AG04450 (cell line): ENCODE measurements around the gene ITIH2. TPM values are rescaled to one million over a fixed set of nuclear protein-coding genes. Genes with fewer than 3 reads are reported as not detected.

Experiments used
- CTCF ChIA-PET: fragments of 300-600, 350-600 bp; formaldehyde crosslinking; extraction: SDS; loops from one replicate; lab custom pipeline; 2022; ENCODE audit warnings: antibody characterized with exemption, inconsistent platforms; lab: Charles Lee
- POLR2A ChIA-PET: fragments of 350-600 bp; formaldehyde crosslinking; extraction: SDS; loops from one replicate; lab custom pipeline; 2021; ENCODE audit warnings: antibody characterized with exemption, inconsistent platforms; lab: Yijun Ruan, JAX
- DNase-seq: peaks from one replicate; pipeline ENCODE4 v3.0.0-alpha.2; 2011; ENCODE audit warnings: low read depth, low spot score
- H3K27ac ChIP-seq: one replicate; pipeline ENCODE4 v1.5.1; 2012; ENCODE audit warnings: low read depth, low read length, control low read depth
- H3K27me3 ChIP-seq: one replicate; pipeline ENCODE4 v1.6.0; 2012; ENCODE audit warnings: low read length; ENCODE audit not compliant: control insufficient read depth, insufficient read depth
- H3K4me3 ChIP-seq: 2 replicates; pipeline ENCODE4 v1.5.1; 2011; ENCODE audit warnings: mild to moderate bottlenecking, low read depth, low read length, control low read depth
- H3K9me3 ChIP-seq: 2 replicates; pipeline ENCODE4 v1.5.1; 2012; ENCODE audit warnings: low read length; ENCODE audit not compliant: control insufficient read depth, insufficient read depth
- polyA plus RNA-seq: library from polyadenylated mRNA; depleted of rRNA; stranded (reverse); fragments of >200 nt; gene quantifications from 2 replicates; pipeline ENCODE4 v1.2.3, GENCODE V29; 2011
- TF ChIP-seq, protein P1 (sequence below): IDR thresholded peaks from 2 replicates; pipeline ENCODE4 v1.5.1; 2011; ENCODE audit warnings: low read depth, low read length, control low read depth, inconsistent platforms

The ITIH2 gene
- polyA plus RNA-seq, 1 experiment, result not detected

DNA sequence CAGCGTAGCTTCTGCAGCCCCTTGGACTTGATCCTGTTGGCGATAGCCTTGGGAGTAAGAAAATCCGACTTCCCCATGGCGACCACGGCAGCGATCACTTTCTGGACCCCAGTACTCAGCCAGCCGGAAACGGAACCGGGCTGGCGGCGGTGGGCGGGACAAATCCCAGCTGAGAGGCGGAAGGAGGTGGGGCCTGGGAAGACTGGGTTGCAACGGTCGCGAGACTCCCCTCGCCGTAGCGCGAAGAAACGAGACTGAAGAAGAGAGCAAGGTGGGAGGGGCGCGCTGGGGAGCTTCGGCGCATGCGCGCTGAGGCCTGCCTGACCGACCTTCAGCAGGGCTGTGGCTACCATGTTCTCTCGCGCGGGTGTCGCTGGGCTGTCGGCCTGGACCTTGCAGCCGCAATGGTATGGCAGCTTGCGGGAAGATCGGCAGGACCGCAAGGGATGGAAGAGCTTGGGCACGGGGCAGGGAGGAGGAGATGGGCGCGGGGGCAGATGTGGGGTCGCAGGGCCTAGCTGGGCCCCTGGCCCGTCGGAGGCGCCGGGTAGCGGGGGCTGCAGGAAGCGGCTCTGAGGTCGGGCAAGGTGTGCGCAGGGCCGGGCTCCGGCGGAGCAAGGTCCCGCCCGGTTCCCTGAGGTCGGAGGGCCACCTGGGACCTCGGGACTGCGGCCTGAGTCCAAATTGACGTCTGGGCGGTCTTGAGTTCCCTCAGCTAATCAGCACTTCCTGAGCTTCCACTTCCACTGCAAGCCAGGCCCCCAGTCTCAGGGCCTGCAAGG, 84.9 kb downstream of the ITIH2 start, which contains the start of the genes ATP5F1C and KIN:
ATP5F1C (plus strand) TSS at position 321 of the 782 bp plus-strand sequence; CDS start at position 352, 31 bp downstream.
KIN (minus strand) TSS at position 137 of the 782 bp plus-strand sequence; CDS start at position 77, 60 bp downstream.
- peak within 1 kb of the TSS; percentile 98 for H3K4me3 ChIP-seq
- H3K27me3 ChIP-seq, result no peaks in the 10 kb centered on the region
- TF ChIP-seq, protein P1, sequence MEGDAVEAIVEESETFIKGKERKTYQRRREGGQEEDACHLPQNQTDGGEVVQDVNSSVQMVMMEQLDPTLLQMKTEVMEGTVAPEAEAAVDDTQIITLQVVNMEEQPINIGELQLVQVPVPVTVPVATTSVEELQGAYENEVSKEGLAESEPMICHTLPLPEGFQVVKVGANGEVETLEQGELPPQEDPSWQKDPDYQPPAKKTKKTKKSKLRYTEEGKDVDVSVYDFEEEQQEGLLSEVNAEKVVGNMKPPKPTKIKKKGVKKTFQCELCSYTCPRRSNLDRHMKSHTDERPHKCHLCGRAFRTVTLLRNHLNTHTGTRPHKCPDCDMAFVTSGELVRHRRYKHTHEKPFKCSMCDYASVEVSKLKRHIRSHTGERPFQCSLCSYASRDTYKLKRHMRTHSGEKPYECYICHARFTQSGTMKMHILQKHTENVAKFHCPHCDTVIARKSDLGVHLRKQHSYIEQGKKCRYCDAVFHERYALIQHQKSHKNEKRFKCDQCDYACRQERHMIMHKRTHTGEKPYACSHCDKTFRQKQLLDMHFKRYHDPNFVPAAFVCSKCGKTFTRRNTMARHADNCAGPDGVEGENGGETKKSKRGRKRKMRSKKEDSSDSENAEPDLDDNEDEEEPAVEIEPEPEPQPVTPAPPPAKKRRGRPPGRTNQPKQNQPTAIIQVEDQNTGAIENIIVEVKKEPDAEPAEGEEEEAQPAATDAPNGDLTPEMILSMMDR, result no peak
- peak; percentile 91 for DNase-seq
- CTCF ChIA-PET, result no interaction called here
- H3K9me3 ChIP-seq, result peaks cover 4% of the 10 kb centered on the region; the same call in 1 of the 2 replicates
- POLR2A ChIA-PET, result interaction anchor here (0.5 to 1.9 kb wide), 9 partner anchors 10 to 86 kb away, joined by 3 to 15 read pairs (median 9); partner anchors contain the start of gene TAF3
- peak within 1 kb of the TSS; percentile 47 for H3K27ac ChIP-seq

DNA sequence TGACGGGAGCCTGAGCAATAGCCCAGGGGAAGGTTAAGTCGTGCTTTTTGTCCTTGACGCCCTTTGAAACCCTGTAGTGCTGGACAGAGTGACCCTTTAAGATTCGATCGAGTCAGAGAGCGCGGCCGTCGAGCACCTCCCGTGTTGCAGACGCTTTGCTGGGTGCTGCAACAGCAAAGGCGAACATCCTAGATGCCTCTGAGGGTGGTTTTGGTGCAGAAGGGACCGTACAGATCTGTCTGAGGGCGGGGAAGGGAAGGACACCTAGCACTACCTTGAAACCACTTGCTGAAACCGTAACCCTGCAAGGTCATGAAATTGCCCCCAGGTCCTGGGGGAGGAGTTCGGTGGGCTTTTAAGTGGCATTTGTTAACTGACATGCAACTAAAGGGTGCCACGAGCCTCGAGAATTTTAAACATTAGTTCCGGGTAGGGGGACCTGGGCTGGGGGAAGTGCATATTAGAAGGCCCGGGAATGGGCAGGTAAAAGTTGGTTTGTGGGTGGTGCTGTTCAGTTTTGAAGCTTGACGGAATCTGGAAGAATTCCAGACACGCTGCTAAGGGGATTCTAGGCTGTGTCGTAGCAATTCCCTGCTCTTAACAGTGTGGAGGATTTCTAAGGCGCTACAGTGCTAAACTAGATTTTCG, 85.6 kb downstream of the ITIH2 start:
- H3K9me3 ChIP-seq, result peaks cover 4% of the 10 kb centered on the region; the same call in 1 of the 2 replicates
- TF ChIP-seq, protein P1, result no peak
- CTCF ChIA-PET, result no interaction called here
- POLR2A ChIA-PET, result interaction anchor here (0.5 to 1.9 kb wide), 8 partner anchors 9 to 87 kb away, joined by 3 to 15 read pairs (median 9); partner anchors contain the start of gene TAF3
- no peaks in the 10 kb centered on the region for H3K27me3 ChIP-seq
- H3K4me3 ChIP-seq, result peak overlapping the region; percentile 98
- DNase-seq, result no peak
- peak overlapping the region; percentile 31 for H3K27ac ChIP-seq

- TF ChIP-seq, protein P1, result no peak
- Histone ChIP-seq H3K27ac (no peak overlapping the region), H3K27me3 (no peaks in the 10 kb centered on the region), H3K9me3 (peaks cover 4% of the 10 kb centered on the region; the same call in 1 of the 2 replicates), H3K4me3 (peak overlapping the region; percentile 98)
- no peak for DNase-seq
- ChIA-PET POLR2A (no interaction called here), CTCF (no interaction called here)
Measured at GRCh38 chr10:7789390-7789789, 86.3 kb downstream of the ITIH2 start.

GRCh38 chr10:7792541-7792940, 89.4 kb downstream of the ITIH2 start:
- no peak overlapping the region for H3K4me3 ChIP-seq
- H3K27ac ChIP-seq, result no peak overlapping the region
- ChIA-PET POLR2A (no interaction called here), CTCF (interaction anchor here (1.0 kb wide), 1 partner anchor 42 kb away, joined by 3 read pairs; no protein-coding TSS in a partner anchor)
- H3K9me3 ChIP-seq, result peaks cover 4% of the 10 kb centered on the region; the same call in 1 of the 2 replicates
- TF ChIP-seq, protein P1, result no peak
- DNase-seq, result no peak
- no peaks in the 10 kb centered on the region for H3K27me3 ChIP-seq
